ENCODE measurements around the gene ZNF292. TPM values are rescaled to one million over a fixed set of nuclear protein-coding genes. Genes with fewer than 3 reads are reported as not detected.

ZNF292 gene
- total and polyA plus RNA-seq, 10 of the 15 experiments (the other 5 are each of a cell fraction or from before 2014, with no cell fraction given) = 11.1 to 57.6 (median 30.6) TPM

DNA sequence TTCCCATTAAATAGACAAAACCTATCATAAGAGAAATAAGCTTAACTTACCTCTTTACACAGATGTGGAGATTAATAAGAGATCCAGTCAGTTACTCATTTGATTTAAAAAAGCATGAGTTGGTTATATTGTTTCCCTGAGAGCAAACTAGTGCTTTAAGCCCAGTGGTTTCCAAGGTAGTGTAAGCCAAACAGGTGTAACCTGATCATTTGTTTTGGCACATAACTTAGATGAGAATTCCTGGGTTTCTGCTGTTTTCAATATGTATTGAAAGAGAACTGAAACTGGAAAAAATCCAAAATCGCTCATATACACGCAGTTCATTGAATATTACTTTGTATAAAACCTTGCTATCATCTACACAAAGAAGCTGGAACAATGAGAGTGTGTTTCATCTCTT, 136.5 kb downstream of the ZNF292 start:
- SMC1A ChIA-PET (ENCODE audit: uncharacterized antibody, unreplicated experiment) = interaction anchor here (1.0 to 1.1 kb wide), 3 partner anchors 15 to 39 kb away, joined by 3 to 4 read pairs (median 3); no protein-coding TSS in a partner anchor
- in situ Hi-C loops (cut with MboI) (no loop called here), intact Hi-C loops (cut with micrococcal nuclease; ENCODE audit: unreplicated experiment) (no loop called here)
- Histone ChIP-seq H3K4me1 (ENCODE audit: control insufficient read depth, insufficient read depth, low read length) (no peaks in the 10 kb centered on the region), H4K20me1 (ENCODE audit: control insufficient read depth, insufficient read depth) (no peaks in the 10 kb centered on the region), H3K27me3 (replicated peaks in 1 of 2; ENCODE audit: control insufficient read depth in 2 of 2, insufficient read depth in 2 of 2, low read length in 1 of 2) (no peaks in the 10 kb centered on the region; a peak in 1 of 4 replicates), H3K4me3 (no peak overlapping the region), H3K36me3 (ENCODE audit: control insufficient read depth in 2 of 2, insufficient read depth in 2 of 2, low read length in 1 of 2) (no peaks in the 10 kb centered on the region), H3K27ac (ENCODE audit: control insufficient read depth, insufficient read depth) (no peak overlapping the region), H3K9ac (ENCODE audit: control insufficient read depth, insufficient read depth, low read length) (no peak overlapping the region), H3K79me2 (ENCODE audit: control insufficient read depth, insufficient read depth, low read length) (no peaks in the 10 kb centered on the region), H3K9me3 (replicated peaks; ENCODE audit: control insufficient read depth, insufficient read depth, low read length) (no peaks in the 10 kb centered on the region), H2AFZ (ENCODE audit: control insufficient read depth, low read depth, low read length) (no peak overlapping the region), H3K4me2 (ENCODE audit: control insufficient read depth, insufficient read depth) (no peak overlapping the region)
- DNase-seq (ENCODE audit: low read depth, low spot score) (no peak), ATAC-seq (no peak), FAIRE-seq (no peak)
- RAD21 ChIA-PET (ENCODE audit: unreplicated experiment) = no interaction called here
- 5% methylated on average over 2 of the region's 2 CpGs for WGBS (ENCODE audit: insufficient coverage, insufficient replicate concordance, low lambda C conversion rate, missing lambda C conversion rate)
- no TSS peak for BruUV-seq (replicated peaks)
- POLR2A ChIA-PET = no interaction called here
- CTCF ChIA-PET = interaction anchor here (0.6 to 1.3 kb wide), 3 partner anchors 35 to 1722 kb away, joined by 3 to 4 read pairs (median 3); no protein-coding TSS in a partner anchor
- TF ChIP-seq, protein P1, sequence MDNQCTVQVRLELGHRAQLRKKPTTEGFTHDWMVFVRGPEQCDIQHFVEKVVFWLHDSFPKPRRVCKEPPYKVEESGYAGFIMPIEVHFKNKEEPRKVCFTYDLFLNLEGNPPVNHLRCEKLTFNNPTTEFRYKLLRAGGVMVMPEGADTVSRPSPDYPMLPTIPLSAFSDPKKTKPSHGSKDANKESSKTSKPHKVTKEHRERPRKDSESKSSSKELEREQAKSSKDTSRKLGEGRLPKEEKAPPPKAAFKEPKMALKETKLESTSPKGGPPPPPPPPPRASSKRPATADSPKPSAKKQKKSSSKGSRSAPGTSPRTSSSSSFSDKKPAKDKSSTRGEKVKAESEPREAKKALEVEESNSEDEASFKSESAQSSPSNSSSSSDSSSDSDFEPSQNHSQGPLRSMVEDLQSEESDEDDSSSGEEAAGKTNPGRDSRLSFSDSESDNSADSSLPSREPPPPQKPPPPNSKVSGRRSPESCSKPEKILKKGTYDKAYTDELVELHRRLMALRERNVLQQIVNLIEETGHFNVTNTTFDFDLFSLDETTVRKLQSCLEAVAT (IDR thresholded peaks at IDR 0.05) = no peak

- H3K27me3 ChIP-seq (replicated peaks in 1 of 2; ENCODE audit: control insufficient read depth in 2 of 2, insufficient read depth in 2 of 2, low read length in 1 of 2) = no peaks in the 10 kb centered on the region; a peak in 1 of 4 replicates
- TF ChIP-seq KAT2A (conservative IDR thresholded peaks at IDR 0.05; ENCODE audit: control insufficient read depth, low read depth, low read length) = no peak
- TF ChIP-seq RFX5 (IDR thresholded peaks at IDR 0.05; ENCODE audit: low read depth, low read length) = no peak
- TF ChIP-seq GABPA (IDR thresholded peaks at IDR 0.05; ENCODE audit: low read depth) = no peak
- no peak for TF ChIP-seq WRNIP1 (IDR thresholded peaks at IDR 0.05; ENCODE audit: borderline replicate concordance, low read depth, low read length)
- no peak for TF ChIP-seq SUZ12 (IDR thresholded peaks at IDR 0.05; ENCODE audit: unreplicated experiment)
- no peak for TF ChIP-seq POLR2A (IDR thresholded peaks at IDR 0.05; ENCODE audit: low read depth, low read length)
- TF ChIP-seq, protein P1 (IDR thresholded peaks at IDR 0.05) = no peak
- no peak for TF ChIP-seq PAX8 (IDR thresholded peaks at IDR 0.05)
- TF ChIP-seq NR2C1 (IDR thresholded peaks at IDR 0.05) = no peak
- no peak for TF ChIP-seq STAT1 (conservative IDR thresholded peaks at IDR 0.05)
- TF ChIP-seq HDAC6 (IDR thresholded peaks at IDR 0.05; ENCODE audit: unreplicated experiment) = no peak
- TF ChIP-seq SRF (IDR thresholded peaks at IDR 0.05; ENCODE audit: low read depth in 2 of 2, low read length in 2 of 2) = no peak
- no peak for TF ChIP-seq E4F1 (IDR thresholded peaks at IDR 0.05; ENCODE audit: borderline replicate concordance, partially characterized antibody)
Observed at GRCh38 chr6:87293526-87293925, 138.2 kb downstream of the ZNF292 start.

More at GRCh38 chr6:87293526-87293925, 138.2 kb downstream of the ZNF292 start:
- H3K79me2 ChIP-seq (ENCODE audit: control insufficient read depth, insufficient read depth, low read length) = no peaks in the 10 kb centered on the region
- no peaks in the 10 kb centered on the region for H3K36me3 ChIP-seq (ENCODE audit: control insufficient read depth in 2 of 2, insufficient read depth in 2 of 2, low read length in 1 of 2)
- POLR2A ChIA-PET = no interaction called here
- H3K9me3 ChIP-seq (replicated peaks; ENCODE audit: control insufficient read depth, insufficient read depth, low read length) = no peaks in the 10 kb centered on the region
- no peak overlapping the region for H3K4me2 ChIP-seq (ENCODE audit: control insufficient read depth, insufficient read depth)
- H3K27ac ChIP-seq (ENCODE audit: control insufficient read depth, insufficient read depth) = no peak overlapping the region
- intact Hi-C loops (cut with micrococcal nuclease; ENCODE audit: unreplicated experiment) (no loop called here), in situ Hi-C loops (cut with MboI) (no loop called here)
- no peak overlapping the region for H3K4me3 ChIP-seq
- no peak overlapping the region for H3K9ac ChIP-seq (ENCODE audit: control insufficient read depth, insufficient read depth, low read length)
- 40% methylated on average over 4 of the region's 4 CpGs for WGBS (ENCODE audit: insufficient coverage, insufficient replicate concordance, low lambda C conversion rate, missing lambda C conversion rate)
- H3K4me1 ChIP-seq (ENCODE audit: control insufficient read depth, insufficient read depth, low read length) = no peaks in the 10 kb centered on the region
- SMC1A ChIA-PET (ENCODE audit: uncharacterized antibody, unreplicated experiment) = no interaction called here
- ATAC-seq (no peak), DNase-seq (ENCODE audit: low read depth, low spot score) (no peak), FAIRE-seq (no peak)
- RAD21 ChIA-PET (ENCODE audit: unreplicated experiment) = no interaction called here
- no peak overlapping the region for H2AFZ ChIP-seq (ENCODE audit: control insufficient read depth, low read depth, low read length)
- no TSS peak for BruUV-seq (replicated peaks)
- H4K20me1 ChIP-seq (ENCODE audit: control insufficient read depth, insufficient read depth) = no peaks in the 10 kb centered on the region
- CTCF ChIA-PET = no interaction called here
